Panc1 (cell line): ENCODE results near the gene ALX3. TPM values are rescaled to one million over a fixed set of nuclear protein-coding genes. Genes with fewer than 3 reads are reported as not detected.

Source experiments
- ATAC-seq: fragments of 200-7000 bp; cut with Tn5 transposase; 2 replicates; pipeline ENCODE4 v1.9.1; 2020; ENCODE audit warnings: mild to moderate bottlenecking, moderate library complexity
- BruUV-seq: library from RNA; stranded (reverse); fragments of 400-500 nt; replicated peaks from 2 replicates; lab custom pipeline; 2021; lab: Mats Ljungman, UMichigan
- CTCF ChIA-PET: fragments of 300-600 bp; sonication (Branson Sonifier 250); formaldehyde crosslinking; loops from one replicate; lab custom pipeline; 2022; ENCODE audit warnings: antibody characterized with exemption; lab: Charles Lee
- POLR2A ChIA-PET: fragments of 300-600 bp; sonication (Branson Sonifier 250); formaldehyde crosslinking; loops from one replicate; lab custom pipeline; 2022; ENCODE audit warnings: antibody characterized with exemption; lab: Charles Lee
- DNase-seq: peaks from one replicate; pipeline ENCODE4 v3.0.0-alpha.2; 2010; ENCODE audit warnings: low read depth, low spot score
- H3K27ac ChIP-seq: 2 replicates; pipeline ENCODE4 v1.5.1; 2011; ENCODE audit warnings: mild to moderate bottlenecking, low read length, inconsistent platforms
- H3K27me3 ChIP-seq: fragments of 200-500 bp; sonication (Bioruptor generic); 2 replicates; pipeline ENCODE4 v1.6.0; 2014; ENCODE audit warnings: low read length, inconsistent platforms; ENCODE audit not compliant: control insufficient read depth, insufficient read depth
- H3K36me3 ChIP-seq: fragments of 200-500 bp; sonication (Bioruptor generic); 2 replicates; pipeline ENCODE4 v1.5.1; 2014; ENCODE audit warnings: inconsistent platforms, mild to moderate bottlenecking, low read length, moderate library complexity; ENCODE audit not compliant: control insufficient read depth, insufficient read depth
- H3K4me1 ChIP-seq: 2 replicates; pipeline ENCODE4 v1.5.1; 2011; ENCODE audit warnings: inconsistent platforms, mild to moderate bottlenecking, low read length, moderate library complexity; ENCODE audit not compliant: control insufficient read depth, insufficient read depth
- H3K4me3 ChIP-seq, 2 experiments: 2 replicates each; pipeline ENCODE4 v1.5.1; 2011 to 2012; ENCODE audit warnings: low read depth in 2 of 2, low read length in 2 of 2, mild to moderate bottlenecking in 2 of 2, inconsistent platforms in 1 of 2, moderate library complexity in 1 of 2
- H3K9me3 ChIP-seq: fragments of 200-500 bp; sonication (Bioruptor generic); 2 replicates; pipeline ENCODE4 v1.5.1; 2014; ENCODE audit warnings: low read depth, mild to moderate bottlenecking, inconsistent platforms, low read length, moderate library complexity; ENCODE audit not compliant: control insufficient read depth, insufficient read depth
- CTCF ChIP-seq: fragments of 450-650 bp; IDR thresholded peaks from 2 replicates; pipeline ENCODE4 v1.5.1; 2017; ENCODE audit warnings: mild to moderate bottlenecking
- POLR2AphosphoS5 ChIP-seq: IDR thresholded peaks from 2 replicates; pipeline ENCODE4 v1.6.1; 2012; ENCODE audit warnings: mild to moderate bottlenecking, low read depth, low read length, moderate library complexity
- SIN3A ChIP-seq: IDR thresholded peaks from 2 replicates; pipeline ENCODE4 v1.6.1; 2012; ENCODE audit warnings: low read depth, mild to moderate bottlenecking, low read length, moderate library complexity, borderline replicate concordance; ENCODE audit not compliant: insufficient read depth
- TCF7L2 ChIP-seq: IDR thresholded peaks from 2 replicates; pipeline ENCODE4 v1.6.1; 2011; ENCODE audit warnings: mild to moderate bottlenecking, low read depth, low read length, inconsistent platforms
- in situ Hi-C: cut with HindIII; loops from 2 replicates; pipeline ENCODE4 v1.10.0; 2016; ENCODE audit warnings: low sequenced_read_pairs, low pct_unique_long_range_greater_than_20kb
- intact Hi-C: fragments of 100-400 bp; cut with micrococcal nuclease; formaldehyde crosslinking; loops from one replicate; pipeline ENCODE4 v1.10.0; 2022; ENCODE audit not compliant: unreplicated experiment
- total RNA-seq: library from RNA; stranded (reverse); gene quantifications from one replicate; pipeline ENCODE4 v1.2.1, GENCODE V29; 2021; ENCODE audit not compliant: unreplicated experiment
- TF ChIP-seq, protein P1 (sequence below), 2 experiments: IDR thresholded peaks; 2 replicates each; pipeline ENCODE4 v1.6.1; 2011 to 2012; ENCODE audit warnings: low read depth in 2 of 2, control low read depth in 1 of 2, low read length in 1 of 2, mild to moderate bottlenecking in 1 of 2, moderate library complexity in 1 of 2; ENCODE audit not compliant: insufficient read depth in 1 of 2

ALX3 gene
- total RNA-seq, 1 experiment from 2014 or later, result not detected

- H3K27me3 ChIP-seq, result peaks cover 9% of the 10 kb centered on the region
Measured at GRCh38 chr1:110083061-110083865, 12.8 kb upstream of the ALX3 start.

GRCh38 chr1:110082477-110082876, 12.0 kb upstream of the ALX3 start:
- peaks cover 9% of the 10 kb centered on the region for H3K27me3 ChIP-seq
- in situ Hi-C loops, result no loop called here
- POLR2A ChIA-PET, result no interaction called here

More at GRCh38 chr1:110083061-110083865, 12.8 kb upstream of the ALX3 start:
- no peak for DNase-seq
- H3K9me3 ChIP-seq, result no peaks in the 10 kb centered on the region
- no TSS peak for BruUV-seq
- no peaks in the 10 kb centered on the region for H3K4me1 ChIP-seq
- no peak overlapping the region for H3K4me3 ChIP-seq
- no peaks in the 10 kb centered on the region for H3K36me3 ChIP-seq
- no peak for ATAC-seq
- H3K27ac ChIP-seq, result no peak overlapping the region
- intact Hi-C loops (no loop called here), in situ Hi-C loops (no loop called here)
- TF ChIP-seq CTCF (no peak), TCF7L2 (no peak), POLR2AphosphoS5 (no peak), SIN3A (no peak)
- TF ChIP-seq, protein P1, sequence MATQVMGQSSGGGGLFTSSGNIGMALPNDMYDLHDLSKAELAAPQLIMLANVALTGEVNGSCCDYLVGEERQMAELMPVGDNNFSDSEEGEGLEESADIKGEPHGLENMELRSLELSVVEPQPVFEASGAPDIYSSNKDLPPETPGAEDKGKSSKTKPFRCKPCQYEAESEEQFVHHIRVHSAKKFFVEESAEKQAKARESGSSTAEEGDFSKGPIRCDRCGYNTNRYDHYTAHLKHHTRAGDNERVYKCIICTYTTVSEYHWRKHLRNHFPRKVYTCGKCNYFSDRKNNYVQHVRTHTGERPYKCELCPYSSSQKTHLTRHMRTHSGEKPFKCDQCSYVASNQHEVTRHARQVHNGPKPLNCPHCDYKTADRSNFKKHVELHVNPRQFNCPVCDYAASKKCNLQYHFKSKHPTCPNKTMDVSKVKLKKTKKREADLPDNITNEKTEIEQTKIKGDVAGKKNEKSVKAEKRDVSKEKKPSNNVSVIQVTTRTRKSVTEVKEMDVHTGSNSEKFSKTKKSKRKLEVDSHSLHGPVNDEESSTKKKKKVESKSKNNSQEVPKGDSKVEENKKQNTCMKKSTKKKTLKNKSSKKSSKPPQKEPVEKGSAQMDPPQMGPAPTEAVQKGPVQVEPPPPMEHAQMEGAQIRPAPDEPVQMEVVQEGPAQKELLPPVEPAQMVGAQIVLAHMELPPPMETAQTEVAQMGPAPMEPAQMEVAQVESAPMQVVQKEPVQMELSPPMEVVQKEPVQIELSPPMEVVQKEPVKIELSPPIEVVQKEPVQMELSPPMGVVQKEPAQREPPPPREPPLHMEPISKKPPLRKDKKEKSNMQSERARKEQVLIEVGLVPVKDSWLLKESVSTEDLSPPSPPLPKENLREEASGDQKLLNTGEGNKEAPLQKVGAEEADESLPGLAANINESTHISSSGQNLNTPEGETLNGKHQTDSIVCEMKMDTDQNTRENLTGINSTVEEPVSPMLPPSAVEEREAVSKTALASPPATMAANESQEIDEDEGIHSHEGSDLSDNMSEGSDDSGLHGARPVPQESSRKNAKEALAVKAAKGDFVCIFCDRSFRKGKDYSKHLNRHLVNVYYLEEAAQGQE (IDR thresholded peaks at IDR 0.05; ENCODE audit: insufficient read depth in 1 of 2, low read depth in 2 of 2, low read length in 1 of 2), result no peak
- POLR2A ChIA-PET, result no interaction called here
- CTCF ChIA-PET, result no interaction called here

More at GRCh38 chr1:110082477-110082876, 12.0 kb upstream of the ALX3 start:
- Histone ChIP-seq H3K36me3 (no peaks in the 10 kb centered on the region), H3K4me3 (no peak overlapping the region), H3K4me1 (no peaks in the 10 kb centered on the region), H3K27ac (no peak overlapping the region), H3K9me3 (no peaks in the 10 kb centered on the region)
- intact Hi-C loops, result no loop called here
- no TSS peak for BruUV-seq
- no peak for TF ChIP-seq POLR2AphosphoS5
- TF ChIP-seq SIN3A, result no peak
- no peak for TF ChIP-seq CTCF
- TF ChIP-seq, protein P1 (IDR thresholded peaks at IDR 0.05; ENCODE audit: insufficient read depth in 1 of 2, low read depth in 2 of 2, low read length in 1 of 2), result no peak
- no peak for TF ChIP-seq TCF7L2
- ATAC-seq (no peak), DNase-seq (no peak)
- CTCF ChIA-PET, result no interaction called here
